HepG2 (cell line): ENCODE results near the gene VASN. TPM values are rescaled to one million over a fixed set of nuclear protein-coding genes. Genes with fewer than 3 reads are reported as not detected.

Experiments used
- ATAC-seq: fragments of 200-7000 bp; cut with Tn5 transposase; 3 replicates; pipeline ENCODE4 v1.9.1; 2020; ENCODE audit warnings: mild to moderate bottlenecking, moderate library complexity
- BruUV-seq: library from RNA; stranded (reverse); fragments of 400-500 nt; replicated peaks from 2 replicates; lab custom pipeline; 2021; lab: Mats Ljungman, UMichigan
- CTCF ChIA-PET: fragments of 300-600 bp; formaldehyde crosslinking; extraction: SDS; loops from one replicate; lab custom pipeline; 2021; ENCODE audit warnings: low total read pairs, inconsistent platforms, low intra/inter-chr PET ratio; lab: Yijun Ruan, JAX
- POLR2A ChIA-PET: fragments of 350-600 bp; sonication (Branson Sonifier 250); formaldehyde crosslinking; loops from one replicate; lab custom pipeline; 2020; ENCODE audit warnings: antibody characterized with exemption, inconsistent platforms; lab: Yijun Ruan, JAX
- DNase-seq: peaks from one replicate; pipeline ENCODE4 v3.0.0-alpha.2; 2015; ENCODE audit warnings: low spot score
- FAIRE-seq: peaks from 3 replicates; lab custom pipeline; 2011; peaks lifted over from hg19 to GRCh38; lab: Jason Lieb, UNC
- H2AFZ ChIP-seq: one replicate; pipeline ENCODE4 v1.6.1; 2011; ENCODE audit warnings: low read length, inconsistent platforms
- H3K27ac ChIP-seq: fragments of 300-600 bp; 3 replicates; pipeline ENCODE4 v1.8.0; 2011; ENCODE audit warnings: mixed run types, mild to moderate bottlenecking, mixed read lengths, low read length, inconsistent platforms; ENCODE audit not compliant: insufficient read depth; ENCODE audit errors: extremely low read length
- H3K27me3 ChIP-seq, 2 experiments: fragments of 200-600 bp in 1 of 2; 2 replicates in 1 of 2; 3 replicates in 1 of 2; pipeline versions ENCODE4 v1.6.0 to v1.8.0; 2011; ENCODE audit warnings: low read length in 2 of 2, mild to moderate bottlenecking in 2 of 2, moderate library complexity in 2 of 2, inconsistent platforms in 1 of 2; ENCODE audit not compliant: insufficient read depth in 2 of 2, control insufficient read depth in 1 of 2
- H3K36me3 ChIP-seq, 2 experiments: fragments of 200-600 bp in 1 of 2; replicated peaks in 1 of 2; 2 replicates in 1 of 2; 3 replicates in 1 of 2; pipeline versions ENCODE4 v1.5.1 to v1.8.0; 2011; ENCODE audit warnings: low read length in 2 of 2, inconsistent platforms in 1 of 2; ENCODE audit not compliant: insufficient read depth in 2 of 2, control insufficient read depth in 1 of 2
- H3K4me1 ChIP-seq: 2 replicates; pipeline ENCODE4 v1.5.1; 2012; ENCODE audit warnings: low read length, inconsistent platforms; ENCODE audit not compliant: insufficient read depth
- H3K4me2 ChIP-seq: 2 replicates; pipeline ENCODE4 v1.6.0; 2011; ENCODE audit warnings: low read depth, low read length, inconsistent platforms
- H3K4me3 ChIP-seq, 3 experiments: fragments of 200-600 bp in 1 of 3; sonication (generic), shearing (Covaris generic) in 1 of 3; replicated peaks in 1 of 3; 2 replicates each; pipeline ENCODE4 v1.5.1; 2011 to 2016; ENCODE audit warnings: low read length in 3 of 3, inconsistent platforms in 2 of 3, low read depth in 2 of 3, mild to moderate bottlenecking in 2 of 3, control low read depth in 1 of 3, mixed read lengths in 1 of 3; ENCODE audit not compliant: insufficient read depth in 1 of 3
- H3K79me2 ChIP-seq: one replicate; pipeline ENCODE4 v1.6.1; 2011; ENCODE audit warnings: low read length, inconsistent platforms; ENCODE audit not compliant: insufficient read depth
- H3K9ac ChIP-seq: 2 replicates; pipeline ENCODE4 v1.6.0; 2011; ENCODE audit warnings: mild to moderate bottlenecking, low read depth, low read length, inconsistent platforms; ENCODE audit not compliant: insufficient read depth
- H3K9me3 ChIP-seq: 2 replicates; pipeline ENCODE4 v1.5.1; 2012; ENCODE audit warnings: mild to moderate bottlenecking, low read length
- H4K20me1 ChIP-seq: 2 replicates; pipeline ENCODE4 v1.6.0; 2011; ENCODE audit warnings: inconsistent platforms, mild to moderate bottlenecking, low read length, moderate library complexity; ENCODE audit not compliant: insufficient read depth
- ADNP ChIP-seq: sonication (generic); formaldehyde crosslinking; IDR thresholded peaks from 2 replicates; pipeline ENCODE4 v1.4.0; 2020; ENCODE audit warnings: missing genetic modification reagents
- EEA1 ChIP-seq: sonication (generic); formaldehyde crosslinking; IDR thresholded peaks from 2 replicates; pipeline ENCODE4 v1.5.1; 2020; ENCODE audit warnings: mild to moderate bottlenecking, missing genetic modification reagents, borderline replicate concordance
- KAT8 ChIP-seq: IDR thresholded peaks from 2 replicates; pipeline ENCODE4 v1.6.1; 2016; ENCODE audit warnings: missing genetic modification reagents, missing compliant biosample characterization
- KMT2A ChIP-seq: sonication (generic); formaldehyde crosslinking; IDR thresholded peaks from 2 replicates; pipeline ENCODE4 v1.4.0; 2020; ENCODE audit warnings: missing genetic modification reagents
- NR2F1 ChIP-seq, 2 experiments: fragments of 450-650 bp in 1 of 2; formaldehyde crosslinking in 1 of 2; IDR thresholded peaks; 2 replicates each; pipeline versions ENCODE4 v1.5.0 to v1.6.1; 2016 to 2020; ENCODE audit warnings: mild to moderate bottlenecking in 1 of 2, missing compliant biosample characterization in 1 of 2, missing genetic modification reagents in 1 of 2, moderate library complexity in 1 of 2
- PCBP2 ChIP-seq: fragments of 200-400 bp; formaldehyde crosslinking; optimal IDR thresholded peaks from 2 replicates; pipeline ENCODE3; 2018; ENCODE audit warnings: low read length, low read depth; ENCODE audit not compliant: poor library complexity, severe bottlenecking
- POLR2AphosphoS5 ChIP-seq: IDR thresholded peaks from 2 replicates; pipeline ENCODE4 v1.6.1; 2012; ENCODE audit warnings: low read depth, low read length
- SIN3A ChIP-seq: IDR thresholded peaks from 2 replicates; pipeline ENCODE4 v1.6.1; 2011; ENCODE audit warnings: low read depth, mild to moderate bottlenecking, control low read depth, low read length, borderline replicate concordance
- SP140L ChIP-seq: sonication (generic); formaldehyde crosslinking; IDR thresholded peaks from 2 replicates; pipeline ENCODE4 v1.4.0; 2020; ENCODE audit warnings: missing genetic modification reagents, borderline replicate concordance
- SSRP1 ChIP-seq: IDR thresholded peaks from 2 replicates; pipeline ENCODE4 v1.6.1; 2016; ENCODE audit warnings: control low read depth
- TGIF2 ChIP-seq: IDR thresholded peaks from 2 replicates; pipeline ENCODE4 v1.6.1; 2016; ENCODE audit warnings: control low read depth, missing compliant biosample characterization
- ZNF224 ChIP-seq: sonication (generic); formaldehyde crosslinking; IDR thresholded peaks from 2 replicates; pipeline ENCODE4 v1.5.0; 2020; ENCODE audit warnings: mild to moderate bottlenecking, missing genetic modification reagents
- ZNF296 ChIP-seq: sonication (generic); formaldehyde crosslinking; conservative IDR thresholded peaks from 2 replicates; pipeline ENCODE4 v1.5.0; 2020; ENCODE audit warnings: mild to moderate bottlenecking, missing genetic modification reagents
- ZNF317 ChIP-seq: sonication (generic); formaldehyde crosslinking; IDR thresholded peaks from 2 replicates; pipeline ENCODE4 v1.5.0; 2020; ENCODE audit warnings: mild to moderate bottlenecking, missing genetic modification reagents
- ZNF326 ChIP-seq: sonication (generic); formaldehyde crosslinking; IDR thresholded peaks from 2 replicates; pipeline ENCODE4 v1.4.0; 2020; ENCODE audit warnings: missing genetic modification reagents, borderline replicate concordance
- ZNF329 ChIP-seq: sonication (generic); formaldehyde crosslinking; IDR thresholded peaks from 2 replicates; pipeline ENCODE4 v1.9.0; 2021; ENCODE audit warnings: low read depth, mild to moderate bottlenecking, missing genetic modification reagents
- ZNF333 ChIP-seq: sonication (generic); formaldehyde crosslinking; IDR thresholded peaks from 2 replicates; pipeline ENCODE4 v1.4.0; 2020; ENCODE audit warnings: mild to moderate bottlenecking, missing genetic modification reagents, borderline replicate concordance
- ZNF768 ChIP-seq: sonication (generic); formaldehyde crosslinking; IDR thresholded peaks from 2 replicates; pipeline ENCODE4 v1.4.0; 2020; ENCODE audit warnings: missing genetic modification reagents
- ZNF775 ChIP-seq: sonication (generic); formaldehyde crosslinking; IDR thresholded peaks from 2 replicates; pipeline ENCODE4 v1.4.0; 2020; ENCODE audit warnings: missing genetic modification reagents, mild to moderate bottlenecking, moderate library complexity, borderline replicate concordance
- ZSCAN31 ChIP-seq: sonication (generic); formaldehyde crosslinking; IDR thresholded peaks from 2 replicates; pipeline ENCODE4 v1.5.0; 2020; ENCODE audit warnings: low read depth, mild to moderate bottlenecking, missing genetic modification reagents
- ZSCAN9 ChIP-seq: IDR thresholded peaks from 2 replicates; pipeline ENCODE4 v1.6.1; 2016; ENCODE audit warnings: borderline replicate concordance
- WGBS: methylation state at CpG from one replicate; pipeline ENCODE4 v1.1.6; 2017; ENCODE audit warnings: low lambda C conversion rate; 5-methylcytosine and 5-hydroxymethylcytosine counted together
- in situ Hi-C: cut with HindIII; loops from 2 replicates; pipeline ENCODE4 v1.10.0; 2017; ENCODE audit warnings: low pct_unique_long_range_greater_than_20kb; ENCODE audit not compliant: extremely low pct_ligation_motif_present
- intact Hi-C: fragments of 100-400 bp; cut with micrococcal nuclease; formaldehyde crosslinking; loops from one replicate; pipeline ENCODE4 v1.10.0; 2022; ENCODE audit not compliant: unreplicated experiment
- polyA plus RNA-seq, 8 experiments: library from polyadenylated mRNA; depleted of rRNA in 3 of 8; stranded (reverse) in 7 of 8; unstranded in 1 of 8; fragments of >200 nt; fragmentation: Illumina TruSeq in 4 of 8; extraction: Trizol in 4 of 8; gene quantifications; 2 replicates each; pipeline versions ENCODE4 v1.2.1 to v1.2.3, GENCODE V29; 2011 to 2016; ENCODE audit warnings: low read depth in 4 of 8, missing spikeins in 1 of 8, mixed read lengths in 1 of 8; ENCODE audit not compliant: insufficient read depth in 1 of 8
- total RNA-seq, 5 experiments: library from RNA; depleted of rRNA; stranded (reverse); fragments of >200 nt; fragmentation: Illumina TruSeq; extraction: Trizol; gene quantifications; 2 replicates each; pipeline ENCODE4 v1.2.3, GENCODE V29; 2016; ENCODE audit warnings: low read depth in 1 of 5
- TF ChIP-seq, protein P1 (sequence below): sonication (generic); formaldehyde crosslinking; IDR thresholded peaks from 2 replicates; pipeline ENCODE4 v1.4.0; 2020; ENCODE audit warnings: low read depth, mild to moderate bottlenecking, missing genetic modification reagents
- TF ChIP-seq, protein P2 (sequence below): IDR thresholded peaks from 2 replicates; pipeline ENCODE4 v1.6.1; 2016; ENCODE audit warnings: low read depth, borderline replicate concordance
- TF ChIP-seq, protein P3 (sequence below): sonication (generic); formaldehyde crosslinking; conservative IDR thresholded peaks from 2 replicates; pipeline ENCODE4 v1.8.0; 2022; ENCODE audit warnings: mild to moderate bottlenecking, moderate library complexity, missing genetic modification reagents

VASN gene
- total and polyA plus RNA-seq, 2 of the 13 experiments (the other 11 are each of a cell fraction or from before 2014, with no cell fraction given), result 8.4 to 18.2 TPM

DNA sequence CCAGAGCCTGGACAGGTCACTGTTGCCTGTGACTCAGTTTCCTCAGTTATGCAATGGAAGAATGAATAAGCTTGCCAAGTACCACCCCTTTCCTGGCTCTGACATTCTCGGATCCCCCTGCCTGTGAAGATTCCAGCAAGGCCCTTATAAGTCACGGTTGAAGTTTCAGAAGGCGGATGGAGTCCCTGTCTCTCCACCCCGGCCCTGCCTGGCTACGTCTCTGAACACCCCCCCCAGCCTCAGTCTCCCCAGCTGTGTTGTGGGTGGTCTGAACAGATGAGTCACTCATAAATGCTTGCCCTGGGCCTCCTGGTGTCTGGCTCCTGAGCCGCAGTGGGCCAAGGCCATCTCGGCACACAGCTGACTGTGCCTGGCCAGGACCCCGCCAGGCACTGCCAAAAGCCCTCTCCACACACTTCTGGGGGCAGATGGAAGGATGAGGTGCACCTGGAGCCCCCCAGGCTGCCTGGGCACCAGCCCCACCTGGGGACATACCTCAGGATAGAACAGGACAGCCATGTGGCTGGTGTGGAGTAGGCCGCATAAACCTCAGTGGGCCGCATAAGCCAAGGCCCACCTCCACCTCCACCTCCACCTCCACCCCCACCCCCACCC lies 15.4 kb downstream of the VASN start (continued):
- TF ChIP-seq POLR2AphosphoS5, result no peak
- no peak for TF ChIP-seq PCBP2
- TF ChIP-seq, protein P1, sequence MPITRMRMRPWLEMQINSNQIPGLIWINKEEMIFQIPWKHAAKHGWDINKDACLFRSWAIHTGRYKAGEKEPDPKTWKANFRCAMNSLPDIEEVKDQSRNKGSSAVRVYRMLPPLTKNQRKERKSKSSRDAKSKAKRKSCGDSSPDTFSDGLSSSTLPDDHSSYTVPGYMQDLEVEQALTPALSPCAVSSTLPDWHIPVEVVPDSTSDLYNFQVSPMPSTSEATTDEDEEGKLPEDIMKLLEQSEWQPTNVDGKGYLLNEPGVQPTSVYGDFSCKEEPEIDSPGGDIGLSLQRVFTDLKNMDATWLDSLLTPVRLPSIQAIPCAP, result no peak
- no peak for TF ChIP-seq SSRP1 (CRISPR knock-in tag)
- no peak for TF ChIP-seq KAT8 (CRISPR knock-in tag)
- TF ChIP-seq KMT2A (CRISPR knock-in tag), result no peak
- TF ChIP-seq TGIF2, result no peak
- TF ChIP-seq ZNF317 (CRISPR knock-in tag), result no peak
- TF ChIP-seq, protein P2, sequence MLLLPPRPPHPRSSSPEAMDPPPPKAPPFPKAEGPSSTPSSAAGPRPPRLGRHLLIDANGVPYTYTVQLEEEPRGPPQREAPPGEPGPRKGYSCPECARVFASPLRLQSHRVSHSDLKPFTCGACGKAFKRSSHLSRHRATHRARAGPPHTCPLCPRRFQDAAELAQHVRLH, result no peak
- no peak for TF ChIP-seq ZNF224 (CRISPR knock-in tag)

GRCh38 chr16:4387781-4388180 lies 16.1 kb downstream of the VASN start:
- BruUV-seq, result no TSS peak
- peaks cover 3 to 6% of the 10 kb centered on the region in 2 experiments; a peak in 3 of 5 replicates for H3K36me3 ChIP-seq
- TF ChIP-seq EEA1 (CRISPR knock-in tag) (no peak), ZNF326 (CRISPR knock-in tag) (no peak), SP140L (CRISPR knock-in tag) (no peak), ZNF333 (CRISPR knock-in tag) (no peak), ZNF768 (CRISPR knock-in tag) (no peak), ZNF775 (CRISPR knock-in tag) (no peak), NR2F1 (CRISPR knock-in tag; IDR thresholded peaks at IDR 0.05) (no peak), ADNP (CRISPR knock-in tag) (no peak), SIN3A (no peak), ZNF329 (CRISPR knock-in tag) (no peak), ZSCAN31 (CRISPR knock-in tag) (no peak), ZSCAN9 (CRISPR knock-in tag) (no peak), ZNF296 (CRISPR knock-in tag) (no peak)
- TF ChIP-seq, protein P3, sequence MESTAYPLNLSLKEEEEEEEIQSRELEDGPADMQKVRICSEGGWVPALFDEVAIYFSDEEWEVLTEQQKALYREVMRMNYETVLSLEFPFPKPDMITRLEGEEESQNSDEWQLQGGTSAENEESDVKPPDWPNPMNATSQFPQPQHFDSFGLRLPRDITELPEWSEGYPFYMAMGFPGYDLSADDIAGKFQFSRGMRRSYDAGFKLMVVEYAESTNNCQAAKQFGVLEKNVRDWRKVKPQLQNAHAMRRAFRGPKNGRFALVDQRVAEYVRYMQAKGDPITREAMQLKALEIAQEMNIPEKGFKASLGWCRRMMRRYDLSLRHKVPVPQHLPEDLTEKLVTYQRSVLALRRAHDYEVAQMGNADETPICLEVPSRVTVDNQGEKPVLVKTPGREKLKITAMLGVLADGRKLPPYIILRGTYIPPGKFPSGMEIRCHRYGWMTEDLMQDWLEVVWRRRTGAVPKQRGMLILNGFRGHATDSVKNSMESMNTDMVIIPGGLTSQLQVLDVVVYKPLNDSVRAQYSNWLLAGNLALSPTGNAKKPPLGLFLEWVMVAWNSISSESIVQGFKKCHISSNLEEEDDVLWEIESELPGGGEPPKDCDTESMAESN (CRISPR knock-in tag), result no peak
- H4K20me1 ChIP-seq, result peaks cover 5% of the 10 kb centered on the region
- WGBS, result 96% methylated on average over 13 of the region's 20 CpGs
- no peak overlapping the region for H3K4me2 ChIP-seq
- no peaks in the 10 kb centered on the region for H3K9me3 ChIP-seq
- CTCF ChIA-PET, result no interaction called here
- intact Hi-C loops (no loop called here), in situ Hi-C loops (loop anchor here (5.0 kb wide), 1 partner anchor 35 kb away; the partner anchor contains the start of gene PAM16)
- FAIRE-seq, result no peak
- H2AFZ ChIP-seq, result no peak overlapping the region
- H3K79me2 ChIP-seq, result no peaks in the 10 kb centered on the region
- no peak overlapping the region for H3K4me3 ChIP-seq
- peaks cover 20% of the 10 kb centered on the region for H3K4me1 ChIP-seq
- no peak overlapping the region for H3K27ac ChIP-seq
- no peak for ATAC-seq
- no peak overlapping the region for H3K9ac ChIP-seq
- no peaks in the 10 kb centered on the region for H3K27me3 ChIP-seq
- DNase-seq, result no peak
- POLR2A ChIA-PET, result interaction anchor here (1.4 kb wide), 1 partner anchor 17 kb away, joined by 3 read pairs; no protein-coding TSS in a partner anchor
